H9 (cell line): ENCODE data around the gene PHF21A. TPM values are rescaled to one million over a fixed set of nuclear protein-coding genes. Genes with fewer than 3 reads are reported as not detected.

Experiments
- DNase-seq: peaks from one replicate; pipeline ENCODE4 v3.0.0-alpha.2; 2017
- H2AFZ ChIP-seq: one replicate; pipeline ENCODE4 v1.6.1; 2013; ENCODE audit warnings: mild to moderate bottlenecking, low read length, control low read depth, moderate library complexity
- H2AK5ac ChIP-seq: 2 replicates; pipeline ENCODE4 v1.6.1; 2013; ENCODE audit warnings: low read length, control low read depth, mixed read lengths; ENCODE audit not compliant: insufficient read length
- H2BK120ac ChIP-seq: one replicate; pipeline ENCODE4 v1.6.1; 2013; ENCODE audit warnings: low read depth, mild to moderate bottlenecking, low read length, control low read depth, inconsistent platforms; ENCODE audit not compliant: poor library complexity, severe bottlenecking
- H2BK12ac ChIP-seq: 2 replicates; pipeline ENCODE4 v1.6.1; 2013; ENCODE audit warnings: low read length, control low read depth, mixed read lengths, low read depth; ENCODE audit not compliant: insufficient read length
- H2BK15ac ChIP-seq: 2 replicates; pipeline ENCODE4 v1.6.1; 2013; ENCODE audit warnings: low read depth, low read length, control low read depth
- H2BK20ac ChIP-seq: one replicate; pipeline ENCODE4 v1.6.1; 2013; ENCODE audit warnings: low read depth, mild to moderate bottlenecking, low read length, control low read depth, inconsistent platforms; ENCODE audit not compliant: poor library complexity, severe bottlenecking
- H2BK5ac ChIP-seq: 2 replicates; pipeline ENCODE4 v1.6.1; 2013; ENCODE audit warnings: low read length, control low read depth, mixed read lengths; ENCODE audit not compliant: insufficient read length
- H3K14ac ChIP-seq: 2 replicates; pipeline ENCODE4 v1.6.1; 2013; ENCODE audit warnings: low read length, control low read depth; ENCODE audit not compliant: insufficient read depth
- H3K18ac ChIP-seq: 2 replicates; pipeline ENCODE4 v1.6.1; 2013; ENCODE audit warnings: low read depth, mild to moderate bottlenecking, mixed read lengths, low read length, control low read depth; ENCODE audit not compliant: insufficient read length
- H3K23ac ChIP-seq: 2 replicates; pipeline ENCODE4 v1.6.1; 2013; ENCODE audit warnings: low read length, control low read depth, mixed read lengths, low read depth; ENCODE audit not compliant: insufficient read length
- H3K23me2 ChIP-seq: 2 replicates; pipeline ENCODE4 v1.6.1; 2013; ENCODE audit warnings: low read depth, mild to moderate bottlenecking, mixed read lengths, low read length, control low read depth; ENCODE audit not compliant: insufficient read length, poor library complexity, severe bottlenecking
- H3K27ac ChIP-seq: 2 replicates; pipeline ENCODE4 v1.5.1; 2013; ENCODE audit warnings: low read length, control low read depth, mixed read lengths, low read depth; ENCODE audit not compliant: insufficient read length
- H3K27me3 ChIP-seq: 2 replicates; pipeline ENCODE4 v1.6.1; 2013; ENCODE audit warnings: low read length, control low read depth, inconsistent platforms; ENCODE audit not compliant: insufficient read depth
- H3K4ac ChIP-seq: 2 replicates; pipeline ENCODE4 v1.6.1; 2013; ENCODE audit warnings: low read depth, mild to moderate bottlenecking, control low read depth, inconsistent platforms, low read length, moderate library complexity
- H3K4me1 ChIP-seq: 2 replicates; pipeline ENCODE4 v1.6.1; 2013; ENCODE audit warnings: low read length, control low read depth, inconsistent platforms; ENCODE audit not compliant: insufficient read depth
- H3K4me2 ChIP-seq: 2 replicates; pipeline ENCODE4 v1.6.1; 2013; ENCODE audit warnings: low read length, control low read depth, mixed read lengths; ENCODE audit not compliant: insufficient read length, insufficient read depth
- H3K56ac ChIP-seq: 2 replicates; pipeline ENCODE4 v1.6.1; 2013; ENCODE audit warnings: low read depth, mild to moderate bottlenecking, mixed read lengths, low read length, control low read depth; ENCODE audit not compliant: insufficient read length
- H3K79me1 ChIP-seq: 2 replicates; pipeline ENCODE4 v1.6.1; 2013; ENCODE audit warnings: low read depth, mild to moderate bottlenecking, moderate library complexity, low read length, control low read depth, inconsistent platforms; ENCODE audit not compliant: insufficient read depth, poor library complexity, severe bottlenecking
- H3K79me2 ChIP-seq: 2 replicates; pipeline ENCODE4 v1.6.1; 2013; ENCODE audit warnings: low read length, control low read depth, inconsistent platforms; ENCODE audit not compliant: insufficient read depth
- H3K9ac ChIP-seq: 2 replicates; pipeline ENCODE4 v1.6.1; 2013; ENCODE audit warnings: low read length, control low read depth, mixed read lengths; ENCODE audit not compliant: insufficient read length; ENCODE audit errors: extremely low read depth
- H3K9me3 ChIP-seq: one replicate; pipeline ENCODE4 v1.6.1; 2013; ENCODE audit warnings: low read depth, low read length, inconsistent platforms; ENCODE audit not compliant: control insufficient read depth
- H3T11ph ChIP-seq: one replicate; pipeline ENCODE4 v1.6.1; 2013; ENCODE audit warnings: mild to moderate bottlenecking, low read length, control low read depth, inconsistent platforms
- H4K20me1 ChIP-seq: one replicate; pipeline ENCODE4 v1.6.1; 2013; ENCODE audit not compliant: control insufficient read depth, insufficient read length, insufficient read depth
- H4K5ac ChIP-seq: 2 replicates; pipeline ENCODE4 v1.6.1; 2013; ENCODE audit warnings: low read depth, mild to moderate bottlenecking, mixed read lengths, low read length, control low read depth; ENCODE audit not compliant: insufficient read length
- H4K8ac ChIP-seq: replicated peaks from 2 replicates; pipeline ENCODE4 v1.6.1; 2013; ENCODE audit warnings: low read length, control low read depth, mixed read lengths, low read depth; ENCODE audit not compliant: insufficient read length
- H4K91ac ChIP-seq: 2 replicates; pipeline ENCODE4 v1.6.1; 2013; ENCODE audit warnings: low read depth, mild to moderate bottlenecking, moderate library complexity, mixed read lengths, low read length, control low read depth; ENCODE audit not compliant: insufficient read length
- H3K27ac Mint-ChIP-seq, 3 experiments: 2 replicates in 2 of 3; 3 replicates in 1 of 3; pipeline ENCODE4 v1.8.0; 2020 to 2021; ENCODE audit warnings: mixed read lengths in 3 of 3, mild to moderate bottlenecking in 1 of 3, moderate library complexity in 1 of 3
- H3K27me3 Mint-ChIP-seq: 2 replicates; pipeline ENCODE4 v1.8.0; 2021; ENCODE audit warnings: low read depth, mild to moderate bottlenecking, moderate library complexity, mixed read lengths
- H3K36me3 Mint-ChIP-seq, 3 experiments: 2 replicates in 2 of 3; 3 replicates in 1 of 3; pipeline ENCODE4 v1.8.0; 2020 to 2021; ENCODE audit warnings: low read depth in 3 of 3, mixed read lengths in 3 of 3; ENCODE audit not compliant: insufficient read depth in 1 of 3
- H3K4me1 Mint-ChIP-seq, 2 experiments: 2 replicates each; pipeline ENCODE4 v1.8.0; 2020; ENCODE audit warnings: mixed read lengths in 2 of 2
- H3K4me3 Mint-ChIP-seq, 2 experiments: 2 replicates in 1 of 2; 3 replicates in 1 of 2; pipeline ENCODE4 v1.8.0; 2020 to 2021; ENCODE audit warnings: mild to moderate bottlenecking in 2 of 2, mixed read lengths in 2 of 2, moderate library complexity in 1 of 2
- H3K9me3 Mint-ChIP-seq, 2 experiments: 2 replicates in 1 of 2; 3 replicates in 1 of 2; pipeline ENCODE4 v1.8.0; 2020; ENCODE audit warnings: mild to moderate bottlenecking in 2 of 2, mixed read lengths in 2 of 2, moderate library complexity in 1 of 2
- CTCF ChIP-seq: fragments of 200-600 bp; sonication (generic); conservative IDR thresholded peaks from 3 replicates; pipeline ENCODE4 v1.8.0; 2021; ENCODE audit warnings: antibody characterized with exemption, mild to moderate bottlenecking
- WGBS: extraction: QIAGEN DNeasy Blood & Tissue Kit; methylation state at CpG from one replicate; pipeline ENCODE4 v1.1.7; 2013; ENCODE audit warnings: missing lambda C conversion rate, low lambda C conversion rate, mixed read lengths; ENCODE audit not compliant: insufficient read length; ENCODE audit errors: extremely low coverage; 5-methylcytosine and 5-hydroxymethylcytosine counted together
- total RNA-seq: library from RNA; stranded (reverse); gene quantifications from 2 replicates; pipeline ENCODE4 v1.2.1, GENCODE V29; 2021

Gene PHF21A
- total RNA-seq, 1 experiment from 2014 or later: 33.8 TPM

GRCh38 chr11:46134061-46134460 lies 12.8 kb upstream of the PHF21A start:
- Histone ChIP-seq H4K91ac (no peak overlapping the region), H3K27ac (no peak overlapping the region), H3K27me3 (no peaks in the 10 kb centered on the region), H3K14ac (no peak overlapping the region), H3K9ac (no peak overlapping the region), H2BK12ac (no peak overlapping the region), H3K79me2 (no peaks in the 10 kb centered on the region), H3K18ac (no peak overlapping the region), H2AK5ac (no peak overlapping the region), H3K79me1 (no peaks in the 10 kb centered on the region), H2BK20ac (no peak overlapping the region), H3K56ac (no peak overlapping the region), H2AFZ (no peak overlapping the region), H2BK5ac (no peak overlapping the region), H4K8ac (no peak overlapping the region), H3K4me2 (no peak overlapping the region), H3K23me2 (no peaks in the 10 kb centered on the region), H3K9me3 (no peaks in the 10 kb centered on the region), H3K4me1 (no peaks in the 10 kb centered on the region; the same call in 1 of the 2 replicates), H3T11ph (no peak overlapping the region), H3K23ac (no peak overlapping the region), H3K4ac (no peak overlapping the region), H4K5ac (no peak overlapping the region), H4K20me1 (no peaks in the 10 kb centered on the region), H2BK15ac (no peak overlapping the region), H2BK120ac (no peak overlapping the region)
- no peak for DNase-seq
- Mint-ChIP-seq H3K36me3 (no peaks in the 10 kb centered on the region), H3K27ac (no peak overlapping the region), H3K27me3 (peaks cover 1% of the 10 kb centered on the region; the same call in 1 of the 2 replicates), H3K9me3 (no peaks in the 10 kb centered on the region), H3K4me3 (no peak overlapping the region), H3K4me1 (peaks cover 20 to 30% of the 10 kb centered on the region in 2 experiments)
- no peak for TF ChIP-seq CTCF
- no CpG with 5 or more reads among the region's 4 CpGs for WGBS
